Upper lobe of right lung (tissue), 1 donor: ENCODE results near the gene MYH13. TPM values are rescaled to one million over a fixed set of nuclear protein-coding genes. Genes with fewer than 3 reads are reported as not detected.

Experiments used
- ATAC-seq: fragments of 200-7000 bp; cut with Tn5 transposase; one replicate; pipeline ENCODE4 v1.9.1; 2020; ENCODE audit warnings: mild to moderate bottlenecking, moderate library complexity
- DNase-seq: peaks from one replicate; pipeline ENCODE4 v3.0.0-alpha.2; 2020
- H3K27ac ChIP-seq: fragments of 200-600 bp; one replicate; pipeline ENCODE4 v1.8.0; 2022
- H3K27me3 ChIP-seq: fragments of 200-600 bp; one replicate; pipeline ENCODE4 v1.8.0; 2022; ENCODE audit warnings: mild to moderate bottlenecking
- H3K36me3 ChIP-seq: fragments of 200-600 bp; one replicate; pipeline ENCODE4 v1.8.0; 2022
- H3K4me1 ChIP-seq: fragments of 200-600 bp; one replicate; pipeline ENCODE4 v1.8.0; 2022
- H3K4me3 ChIP-seq: fragments of 200-600 bp; one replicate; pipeline ENCODE4 v1.8.0; 2022; ENCODE audit warnings: mild to moderate bottlenecking
- H3K9me3 ChIP-seq: fragments of 200-600 bp; one replicate; pipeline ENCODE4 v1.8.0; 2022
- intact Hi-C: fragments of 100-400 bp; cut with DNase I; formaldehyde crosslinking; loops from one replicate; pipeline ENCODE4 v1.11.0; 2022
- total RNA-seq: library from RNA; stranded (reverse); fragmentation: NEBNext Ultra II Directional; extraction: Animal tissue kit (Norgen Biotek cat#: 25700); gene quantifications from one replicate; pipeline ENCODE4 v1.2.1, GENCODE V29; 2021
- TF ChIP-seq, protein P1 (sequence below): fragments of 200-600 bp; IDR thresholded peaks from one replicate; pipeline ENCODE4 v1.8.0; 2022; ENCODE audit warnings: antibody characterized with exemption
- donor health status: DM: no; HTN: yes; CAD: no; lungs with severe emphysema.

Gene MYH13
- total RNA-seq, 1 donor from 2014 or later: not detected

GRCh38 chr17:10271106-10271562 is 101.7 kb downstream of the MYH13 start:
- H3K27ac ChIP-seq: no peak overlapping the region
- ATAC-seq: no peak
- H3K36me3 ChIP-seq: no peaks in the 10 kb centered on the region
- TF ChIP-seq, protein P1, sequence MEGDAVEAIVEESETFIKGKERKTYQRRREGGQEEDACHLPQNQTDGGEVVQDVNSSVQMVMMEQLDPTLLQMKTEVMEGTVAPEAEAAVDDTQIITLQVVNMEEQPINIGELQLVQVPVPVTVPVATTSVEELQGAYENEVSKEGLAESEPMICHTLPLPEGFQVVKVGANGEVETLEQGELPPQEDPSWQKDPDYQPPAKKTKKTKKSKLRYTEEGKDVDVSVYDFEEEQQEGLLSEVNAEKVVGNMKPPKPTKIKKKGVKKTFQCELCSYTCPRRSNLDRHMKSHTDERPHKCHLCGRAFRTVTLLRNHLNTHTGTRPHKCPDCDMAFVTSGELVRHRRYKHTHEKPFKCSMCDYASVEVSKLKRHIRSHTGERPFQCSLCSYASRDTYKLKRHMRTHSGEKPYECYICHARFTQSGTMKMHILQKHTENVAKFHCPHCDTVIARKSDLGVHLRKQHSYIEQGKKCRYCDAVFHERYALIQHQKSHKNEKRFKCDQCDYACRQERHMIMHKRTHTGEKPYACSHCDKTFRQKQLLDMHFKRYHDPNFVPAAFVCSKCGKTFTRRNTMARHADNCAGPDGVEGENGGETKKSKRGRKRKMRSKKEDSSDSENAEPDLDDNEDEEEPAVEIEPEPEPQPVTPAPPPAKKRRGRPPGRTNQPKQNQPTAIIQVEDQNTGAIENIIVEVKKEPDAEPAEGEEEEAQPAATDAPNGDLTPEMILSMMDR: no peak
- no peaks in the 10 kb centered on the region for H3K4me1 ChIP-seq
- no peaks in the 10 kb centered on the region for H3K27me3 ChIP-seq
- H3K9me3 ChIP-seq: no peaks in the 10 kb centered on the region
- intact Hi-C loops: no loop called here
- no peak overlapping the region for H3K4me3 ChIP-seq
- no peak for DNase-seq

DNA sequence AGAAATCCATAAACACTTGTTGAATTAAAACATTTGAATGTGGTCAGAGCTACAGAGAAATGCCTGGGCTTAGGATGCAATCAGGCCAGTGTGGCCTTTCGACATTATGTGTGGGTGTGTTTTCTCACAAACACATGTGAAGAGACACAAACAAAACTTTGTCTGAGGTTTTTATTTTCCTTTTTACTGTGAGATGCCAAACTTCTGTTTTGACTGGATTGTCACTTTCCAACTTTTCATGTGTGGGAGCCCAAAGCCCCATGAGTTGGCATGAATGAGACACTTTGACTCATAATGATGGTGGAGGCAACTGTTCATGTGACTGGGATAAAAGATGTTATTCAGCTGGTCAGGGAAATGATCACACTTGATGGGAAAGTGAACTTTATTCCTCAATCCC is 102.5 kb downstream of the MYH13 start:
- H3K4me3 ChIP-seq: no peak overlapping the region
- H3K9me3 ChIP-seq: no peaks in the 10 kb centered on the region
- no peaks in the 10 kb centered on the region for H3K36me3 ChIP-seq
- TF ChIP-seq, protein P1: no peak
- no peak overlapping the region for H3K27ac ChIP-seq
- no peak for ATAC-seq
- no peaks in the 10 kb centered on the region for H3K27me3 ChIP-seq
- H3K4me1 ChIP-seq: no peaks in the 10 kb centered on the region
- no peak for DNase-seq
- intact Hi-C loops: no loop called here

DNA sequence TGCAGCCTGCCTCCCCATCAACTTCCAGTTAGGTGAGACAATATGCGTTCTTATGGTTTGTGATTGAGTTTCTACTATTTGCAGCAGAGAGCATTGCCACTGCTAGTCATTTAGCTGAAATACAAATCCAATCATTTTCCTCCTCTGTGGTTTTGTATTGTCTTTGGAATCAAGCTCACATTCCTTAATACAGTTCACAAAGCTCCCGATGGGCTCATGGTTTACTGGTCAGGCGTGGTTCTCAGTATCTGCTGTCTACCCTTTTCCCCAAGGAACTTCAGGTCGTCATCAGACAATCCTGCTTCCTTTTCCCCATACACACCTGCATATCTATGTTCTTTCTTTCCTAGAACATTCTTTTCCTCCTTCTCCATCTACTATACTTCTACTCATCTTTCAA is 104.8 kb downstream of the MYH13 start:
- H3K9me3 ChIP-seq: no peaks in the 10 kb centered on the region
- ATAC-seq (no peak), DNase-seq (no peak)
- H3K27me3 ChIP-seq: no peaks in the 10 kb centered on the region
- TF ChIP-seq, protein P1: no peak
- H3K27ac ChIP-seq: no peak overlapping the region
- no peaks in the 10 kb centered on the region for H3K36me3 ChIP-seq
- no peaks in the 10 kb centered on the region for H3K4me1 ChIP-seq
- intact Hi-C loops: no loop called here
- no peak overlapping the region for H3K4me3 ChIP-seq

DNA sequence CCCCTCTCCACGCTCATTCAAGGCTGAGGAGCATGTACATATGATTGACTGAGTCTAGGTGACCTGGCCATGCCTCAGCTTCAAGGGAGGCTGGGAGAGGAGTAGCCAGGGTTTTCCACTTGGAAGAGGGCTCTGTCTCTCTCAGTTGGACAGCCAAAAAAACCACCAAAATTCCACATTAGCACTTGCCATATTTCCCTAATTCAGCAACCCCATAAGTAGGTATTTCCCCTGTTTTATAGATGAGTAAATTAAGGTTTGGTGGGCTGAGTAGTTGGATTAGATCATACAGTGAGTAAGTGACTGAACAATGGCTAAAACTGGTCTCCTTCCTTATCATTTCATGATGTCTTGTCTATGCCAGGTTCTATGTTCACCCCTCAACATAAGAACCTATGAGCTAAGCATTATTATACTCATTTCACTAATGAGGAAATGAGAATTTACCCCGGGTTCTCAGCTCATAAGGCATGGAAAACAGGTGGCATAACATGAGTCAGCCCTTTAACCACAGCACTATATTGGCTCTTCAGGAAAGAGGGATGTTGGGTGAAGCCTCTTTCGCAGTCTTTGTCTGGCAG is 106.4 kb downstream of the MYH13 start:
- intact Hi-C loops: no loop called here
- Histone ChIP-seq H3K27ac (no peak overlapping the region), H3K4me3 (no peak overlapping the region), H3K9me3 (no peaks in the 10 kb centered on the region), H3K27me3 (no peaks in the 10 kb centered on the region), H3K36me3 (no peaks in the 10 kb centered on the region), H3K4me1 (no peaks in the 10 kb centered on the region)
- ATAC-seq (no peak), DNase-seq (no peak)
- TF ChIP-seq, protein P1: no peak

- no peaks in the 10 kb centered on the region for H3K4me1 ChIP-seq
- no peaks in the 10 kb centered on the region for H3K27me3 ChIP-seq
- H3K4me3 ChIP-seq: no peak overlapping the region
- ATAC-seq (no peak), DNase-seq (no peak)
- TF ChIP-seq, protein P1: no peak
- no peaks in the 10 kb centered on the region for H3K9me3 ChIP-seq
- H3K27ac ChIP-seq: no peak overlapping the region
- intact Hi-C loops: no loop called here
- H3K36me3 ChIP-seq: no peaks in the 10 kb centered on the region
Measured at GRCh38 chr17:10265100-10265810, 107.6 kb downstream of the MYH13 start.
